Measurements from ENCODE around the gene FBXW8. TPM values are rescaled to one million over a fixed set of nuclear protein-coding genes. Genes with fewer than 3 reads are reported as not detected.
A peak's percentile ranks its signal among the peaks of the same experiment; 100 is the strongest.

FBXW8 gene
- total RNA-seq, 6 experiments from 2014 or later = 4.5 to 9.6 (median 6.3) TPM

- Histone ChIP-seq H3K9me3 (no peaks in the 10 kb centered on the region), H3K36me3 (peaks cover 0 to 31% (median 5%) of the 10 kb centered on the region in 4 donors), H3K27ac (no peak overlapping the region), H3K4me1 (no peaks in the 10 kb centered on the region), H3K4me3 (no peak overlapping the region), H3K27me3 (no peaks in the 10 kb centered on the region)
- DNase-seq (peak in 2 of 3 donors; percentile 50 to 64), ATAC-seq (peak; percentile 75 to 93 (median 89))
- intact Hi-C loops (cut with DNase I) = loop anchor here in 1 of 2 donors (10.0 kb wide), 1 partner anchor 89 kb away; no protein-coding TSS in a partner anchor
- TF ChIP-seq POLR2A (IDR thresholded peaks at IDR 0.05) (no peak), CTCF (IDR thresholded peaks at IDR 0.05) (peak; percentile 81 to 88 (median 82))
- 64% methylated on average over 5 of the region's 14 CpGs for WGBS (ENCODE audit: insufficient coverage, low coverage, low lambda C conversion rate, missing lambda C conversion rate)
These were observed 114.9 kb downstream of the FBXW8 start for GRCh38 chr12:117025481-117026151.

- Histone ChIP-seq H3K9me3 (no peaks in the 10 kb centered on the region), H3K36me3 (peaks cover 0 to 31% (median 5%) of the 10 kb centered on the region in 4 donors), H3K27me3 (no peaks in the 10 kb centered on the region), H3K27ac (no peak overlapping the region), H3K4me1 (no peaks in the 10 kb centered on the region), H3K4me3 (no peak overlapping the region)
- TF ChIP-seq CTCF (IDR thresholded peaks at IDR 0.05) = no peak
- TF ChIP-seq POLR2A (IDR thresholded peaks at IDR 0.05) = no peak
- peak in 1 of 3 donors; percentile 30 for DNase-seq
- 90% methylated on average over 4 of the region's 4 CpGs for WGBS (ENCODE audit: insufficient coverage, low coverage, low lambda C conversion rate, missing lambda C conversion rate)
- no peak for ATAC-seq
- intact Hi-C loops (cut with DNase I) = loop anchor here in 1 of 2 donors (10.0 kb wide), 1 partner anchor 88 kb away; no protein-coding TSS in a partner anchor
These were observed 115.6 kb downstream of the FBXW8 start for GRCh38 chr12:117026343-117026742.

GRCh38 chr12:117026921-117027250, 116.1 kb downstream of the FBXW8 start:
- Histone ChIP-seq H3K4me1 (no peaks in the 10 kb centered on the region), H3K9me3 (no peaks in the 10 kb centered on the region), H3K4me3 (no peak overlapping the region), H3K27ac (no peak overlapping the region), H3K27me3 (no peaks in the 10 kb centered on the region), H3K36me3 (peaks cover 0 to 31% (median 5%) of the 10 kb centered on the region in 4 donors)
- TF ChIP-seq CTCF (IDR thresholded peaks at IDR 0.05) (no peak), POLR2A (IDR thresholded peaks at IDR 0.05) (no peak)
- no peak for ATAC-seq
- intact Hi-C loops (cut with DNase I) = loop anchor here in 1 of 2 donors (10.0 kb wide), 1 partner anchor 88 kb away; no protein-coding TSS in a partner anchor
- DNase-seq = no peak
- WGBS (ENCODE audit: insufficient coverage, low coverage, low lambda C conversion rate, missing lambda C conversion rate) = no CpG with 5 or more reads among the region's 8 CpGs

- intact Hi-C loops (cut with DNase I) = loop anchor here in 1 of 2 donors (10.0 kb wide), 1 partner anchor 87 kb away; no protein-coding TSS in a partner anchor
- Histone ChIP-seq H3K4me3 (no peak overlapping the region), H3K27me3 (no peaks in the 10 kb centered on the region), H3K36me3 (peaks cover 0 to 31% (median 5%) of the 10 kb centered on the region in 4 donors), H3K27ac (no peak overlapping the region), H3K9me3 (no peaks in the 10 kb centered on the region), H3K4me1 (no peaks in the 10 kb centered on the region)
- 95% methylated on average over 17 of the region's 38 CpGs for WGBS (ENCODE audit: insufficient coverage, low coverage, low lambda C conversion rate, missing lambda C conversion rate)
- DNase-seq (peak in 1 of 3 donors; percentile 38), ATAC-seq (no peak)
- TF ChIP-seq POLR2A (IDR thresholded peaks at IDR 0.05) (no peak), CTCF (IDR thresholded peaks at IDR 0.05) (no peak)
These were observed 116.7 kb downstream of the FBXW8 start for GRCh38 chr12:117027251-117028086.
